GM19193 (cell line): ENCODE measurements around the gene PSMD4.

Source experiments
- POLR2A ChIP-seq: IDR thresholded peaks from 4 replicates; pipeline ENCODE4 v1.6.1; 2011; ENCODE audit not compliant: insufficient read depth, insufficient read length; ENCODE audit errors: extremely low read depth

The PSMD4 gene

DNA sequence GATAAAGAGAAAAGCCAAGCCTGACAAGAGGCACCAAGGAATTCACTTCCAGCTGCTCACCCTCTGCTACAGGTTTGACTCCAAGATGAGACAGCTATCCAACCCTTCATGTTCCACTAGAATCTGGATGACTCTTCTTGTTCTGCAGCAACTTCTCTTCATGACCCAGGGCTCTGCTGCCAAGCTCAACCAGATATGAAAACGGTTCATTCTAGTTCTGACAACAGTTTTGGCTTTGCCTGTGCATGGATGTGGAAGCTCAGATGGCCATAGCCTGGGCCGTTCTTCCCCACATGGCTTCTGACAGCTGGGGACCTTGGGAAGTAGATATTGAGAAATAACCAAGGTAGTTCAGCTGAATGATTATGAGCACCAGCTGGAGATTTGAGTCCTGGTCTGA is 59.0 kb downstream of the PSMD4 start:
- TF ChIP-seq POLR2A, result no peak

DNA sequence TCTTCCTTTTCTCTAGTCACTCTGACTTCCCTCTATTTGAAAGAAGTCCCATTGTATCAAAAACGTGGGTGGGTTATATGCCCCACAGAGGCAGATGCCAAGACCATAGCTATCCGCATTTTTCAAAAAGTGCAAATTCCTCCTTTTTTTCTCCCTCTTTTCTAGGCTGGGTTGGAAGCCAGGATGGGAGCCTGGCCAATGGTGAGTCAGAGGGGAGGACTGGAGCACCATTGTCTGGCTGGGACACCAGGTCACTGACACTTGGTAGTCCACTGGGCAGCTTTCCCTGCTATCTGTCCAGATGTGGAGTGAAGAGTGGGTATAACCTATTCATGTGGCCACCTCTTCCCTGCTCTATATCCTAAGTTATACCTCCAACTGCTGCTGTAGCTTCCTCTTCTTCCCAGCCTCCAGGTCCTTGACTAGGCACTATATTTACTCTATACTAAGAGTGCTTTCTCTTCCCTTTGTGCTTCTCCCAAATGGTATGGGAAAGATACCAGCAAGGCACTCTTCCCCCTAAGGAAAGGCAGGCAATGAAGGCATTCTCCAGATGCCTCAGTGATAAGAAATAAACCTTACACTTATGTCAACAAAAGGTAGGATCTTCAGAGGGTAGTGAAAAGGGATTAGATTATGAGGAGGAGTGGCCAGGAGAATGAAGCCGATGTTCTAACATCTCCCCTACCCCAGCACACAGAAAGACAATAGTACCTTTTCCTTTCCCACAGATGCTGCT is 59.8 kb downstream of the PSMD4 start:
- TF ChIP-seq POLR2A, result no peak

DNA sequence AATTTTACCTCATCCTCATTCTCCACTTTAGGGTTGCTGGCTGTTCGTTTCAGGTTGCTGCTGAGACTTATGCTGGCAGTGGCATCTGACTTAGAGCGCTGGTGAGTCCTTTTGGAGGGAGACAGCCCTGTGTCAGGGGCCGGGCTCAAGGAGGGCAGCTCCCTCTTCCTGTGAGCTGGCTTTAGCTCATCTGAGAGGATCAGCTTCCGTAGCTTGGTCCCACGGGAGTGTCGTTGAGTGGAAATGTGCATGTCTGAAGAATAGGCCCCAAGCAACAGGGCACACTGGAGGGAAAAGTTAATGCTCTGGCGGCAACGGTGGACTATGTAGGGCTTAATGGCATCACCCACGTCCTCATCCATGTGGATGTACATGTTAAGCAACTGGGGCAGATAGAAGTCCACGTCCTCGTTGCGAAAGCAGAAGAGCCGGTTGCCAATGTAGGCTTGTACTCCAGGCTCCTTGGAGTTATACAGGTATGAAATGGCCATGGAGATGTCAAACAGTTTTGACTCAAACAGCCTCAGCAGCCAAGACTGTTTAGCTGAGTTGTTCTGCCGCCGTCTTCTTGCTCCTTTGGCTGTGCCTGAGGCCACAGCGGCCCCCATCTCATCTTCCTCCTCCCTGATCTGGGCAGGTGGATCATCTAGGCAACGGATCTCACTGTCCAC is 61.2 kb downstream of the PSMD4 start:
- no peak for TF ChIP-seq POLR2A
